Smooth muscle cell (in vitro differentiated cells): Measurements from ENCODE around the gene SLTM. TPM values are rescaled to one million over a fixed set of nuclear protein-coding genes. Genes with fewer than 3 reads are reported as not detected.
"Not testable (repeated sequence)": the region's sequence is repeated elsewhere in the genome, so short reads cannot be mapped to it uniquely, and the experiment has no call there.

ENCODE experiments used
- DNase-seq: peaks from one replicate; lab custom pipeline; 2025; ENCODE audit not compliant: unreplicated experiment; lab: John Stamatoyannopoulos, UW
- H2AFZ ChIP-seq: fragments of 200-600 bp; sonication (generic); 2 replicates; pipeline ENCODE4 v1.6.0; 2016; ENCODE audit warnings: antibody characterized with exemption, low read depth, mild to moderate bottlenecking
- H3F3A ChIP-seq: fragments of 200-600 bp; sonication (generic); 2 replicates; pipeline ENCODE4 v1.6.0; 2017; ENCODE audit warnings: antibody characterized with exemption, low read depth
- H3K27ac ChIP-seq: fragments of 200-600 bp; sonication (generic); 2 replicates; pipeline ENCODE4 v1.5.1; 2016; ENCODE audit warnings: low read depth, mild to moderate bottlenecking
- H3K27me3 ChIP-seq: fragments of 200-600 bp; sonication (generic); 2 replicates; pipeline ENCODE4 v1.6.1; 2016; ENCODE audit warnings: low read depth, mild to moderate bottlenecking
- H3K36me3 ChIP-seq: fragments of 200-600 bp; sonication (generic); 2 replicates; pipeline ENCODE4 v1.5.1; 2016; ENCODE audit warnings: low read depth
- H3K4me1 ChIP-seq: fragments of 200-600 bp; sonication (generic); 2 replicates; pipeline ENCODE4 v1.5.1; 2016; ENCODE audit warnings: low read depth
- H3K4me2 ChIP-seq: fragments of 200-600 bp; sonication (generic); 2 replicates; pipeline ENCODE4 v1.6.0; 2016; ENCODE audit warnings: mild to moderate bottlenecking
- H3K4me3 ChIP-seq: fragments of 200-600 bp; sonication (generic); 2 replicates; pipeline ENCODE4 v1.5.1; 2016; ENCODE audit warnings: mild to moderate bottlenecking
- H3K79me2 ChIP-seq: fragments of 200-600 bp; sonication (generic); 2 replicates; pipeline ENCODE4 v1.6.0; 2016; ENCODE audit warnings: low read depth, mild to moderate bottlenecking
- H3K9ac ChIP-seq: fragments of 200-600 bp; sonication (generic); 2 replicates; pipeline ENCODE4 v1.6.0; 2016; ENCODE audit warnings: low read depth
- H3K9me3 ChIP-seq: fragments of 200-600 bp; sonication (generic); replicated peaks from 2 replicates; pipeline ENCODE4 v1.5.1; 2016; ENCODE audit warnings: low read depth
- H4K20me1 ChIP-seq: fragments of 200-600 bp; sonication (generic); 2 replicates; pipeline ENCODE4 v1.6.0; 2016; ENCODE audit warnings: low read depth
- CTCF ChIP-seq: fragments of 200-600 bp; sonication (generic); IDR thresholded peaks from 2 replicates; pipeline ENCODE4 v1.5.1; 2017; ENCODE audit warnings: borderline replicate concordance, mild to moderate bottlenecking, antibody characterized with exemption; ENCODE audit not compliant: insufficient read depth, poor library complexity, severe bottlenecking
- WGBS: methylation state at CpG from one replicate; pipeline ENCODE4 v1.1.7; 2016; ENCODE audit warnings: low lambda C conversion rate; 5-methylcytosine and 5-hydroxymethylcytosine counted together
- polyA plus RNA-seq: library from polyadenylated mRNA; unstranded; fragments of >200 nt; fragmentation: Nextera tagmentation; extraction: Ambion mirVana; gene quantifications from 2 replicates; pipeline ENCODE4 v1.2.1, GENCODE V29; 2016
- total RNA-seq: library from RNA; depleted of rRNA; stranded (reverse); fragments of >200 nt; gene quantifications from 2 replicates; pipeline ENCODE4 v1.2.3, GENCODE V29; 2014

SLTM gene
- total and polyA plus RNA-seq, 2 experiments from 2014 or later, result 43.8 to 56.8 TPM

GRCh38 chr15:58898150-58898680 lies 35.3 kb downstream of the SLTM start:
- 100% methylated on average over 1 of the region's 1 CpG for WGBS
- Histone ChIP-seq H3K79me2 (peaks cover 23% of the 10 kb centered on the region), H3K9me3 (no peaks in the 10 kb centered on the region), H3K27me3 (no peaks in the 10 kb centered on the region), H3K9ac (no peak overlapping the region), H3F3A (no peaks in the 10 kb centered on the region), H3K4me1 (peaks cover 9% of the 10 kb centered on the region), H3K27ac (no peak overlapping the region), H3K4me2 (no peak overlapping the region), H2AFZ (no peak overlapping the region), H3K36me3 (peaks cover 50% of the 10 kb centered on the region), H3K4me3 (no peak overlapping the region), H4K20me1 (peaks cover 35% of the 10 kb centered on the region)
- no peak for DNase-seq
- TF ChIP-seq CTCF, result no peak

DNA sequence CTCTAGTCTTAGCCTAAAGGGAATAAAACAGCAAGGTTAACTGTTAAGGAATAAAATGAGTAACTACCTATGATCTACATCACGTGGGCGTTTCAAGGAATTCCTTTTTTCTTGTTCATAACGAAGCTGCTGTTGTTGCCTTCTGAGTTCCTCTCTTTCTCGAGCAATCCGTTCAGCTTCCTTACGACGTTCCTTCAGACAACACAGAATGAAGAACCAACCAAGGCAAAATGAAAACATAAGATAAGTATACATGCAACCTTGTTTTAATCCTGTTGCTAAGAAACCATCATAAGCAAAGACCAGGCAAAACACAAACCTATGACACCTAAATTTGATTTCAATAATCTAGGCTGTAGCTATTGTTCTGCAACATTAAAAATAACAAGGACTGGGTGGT lies 44.1 kb downstream of the SLTM start:
- Histone ChIP-seq H3K4me2 (no peak overlapping the region), H4K20me1 (peaks cover 6% of the 10 kb centered on the region), H3K27ac (no peak overlapping the region), H2AFZ (no peak overlapping the region), H3K27me3 (no peaks in the 10 kb centered on the region), H3F3A (no peaks in the 10 kb centered on the region), H3K9me3 (no peaks in the 10 kb centered on the region), H3K4me1 (peaks cover 9% of the 10 kb centered on the region), H3K9ac (no peak overlapping the region), H3K79me2 (no peaks in the 10 kb centered on the region), H3K36me3 (peaks cover 65% of the 10 kb centered on the region), H3K4me3 (no peak overlapping the region)
- no peak for TF ChIP-seq CTCF
- DNase-seq, result no peak
- 93% methylated on average over 7 of the region's 7 CpGs for WGBS

- H3F3A ChIP-seq, result no peaks in the 10 kb centered on the region
- H3K79me2 ChIP-seq, result no peaks in the 10 kb centered on the region
- TF ChIP-seq CTCF, result no peak
- no peaks in the 10 kb centered on the region for H3K4me1 ChIP-seq
- no peak overlapping the region for H3K4me2 ChIP-seq
- no peak overlapping the region for H2AFZ ChIP-seq
- DNase-seq, result no peak
- peaks cover 6% of the 10 kb centered on the region for H4K20me1 ChIP-seq
- H3K9me3 ChIP-seq, result no peaks in the 10 kb centered on the region
- no peak overlapping the region for H3K4me3 ChIP-seq
- WGBS, result 98% methylated on average over 12 of the region's 12 CpGs
- H3K36me3 ChIP-seq, result peaks cover 62% of the 10 kb centered on the region
- no peak overlapping the region for H3K9ac ChIP-seq
- H3K27ac ChIP-seq, result no peak overlapping the region
- no peaks in the 10 kb centered on the region for H3K27me3 ChIP-seq
Measured at GRCh38 chr15:58886921-58887320, 46.6 kb downstream of the SLTM start.

DNA sequence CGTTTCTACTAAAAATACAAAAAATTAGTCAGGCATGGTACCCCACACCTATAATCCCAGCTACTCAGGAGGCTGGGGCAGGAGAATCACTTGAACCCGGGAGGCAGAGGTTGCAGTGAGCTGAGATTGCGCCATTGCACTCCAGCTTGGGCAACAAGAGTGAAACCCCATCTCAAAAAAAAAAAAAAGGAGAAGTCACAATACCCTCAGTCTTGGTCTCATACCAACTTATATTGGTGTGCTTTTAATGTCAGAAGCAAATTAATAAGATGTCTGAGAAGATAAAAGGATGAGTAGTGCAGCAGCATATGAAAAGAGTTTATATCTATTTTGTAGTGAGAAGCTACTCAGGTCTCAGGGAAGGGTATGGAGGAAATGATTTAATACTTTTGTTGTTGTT lies 49.6 kb downstream of the SLTM start:
- peaks cover 68% of the 10 kb centered on the region for H3K36me3 ChIP-seq
- H3K4me1 ChIP-seq, H4K20me1 ChIP-seq, H2AFZ ChIP-seq, DNase-seq, H3F3A ChIP-seq, H3K27ac ChIP-seq, H3K4me3 ChIP-seq, H3K79me2 ChIP-seq, H3K27me3 ChIP-seq, H3K9ac ChIP-seq, H3K9me3 ChIP-seq, H3K4me2 ChIP-seq: not testable (repeated sequence)
- WGBS, result 95% methylated on average over 3 of the region's 3 CpGs
